Esophagus squamous epithelium (tissue), 5 donors: ENCODE measurements around the gene IL27RA. TPM values are rescaled to one million over a fixed set of nuclear protein-coding genes. Genes with fewer than 3 reads are reported as not detected.
A peak's percentile ranks its signal among the peaks of the same experiment; 100 is the strongest.
"Not testable (repeated sequence)": the region's sequence is repeated elsewhere in the genome, so short reads cannot be mapped to it uniquely, and the experiment has no call there.

Experiments
- DNase-seq: peaks from one replicate; lab custom pipeline; 2025; lab: John Stamatoyannopoulos, UW
- H3K27ac ChIP-seq, 4 donors: fragments of 200-600 bp; sonication (generic); one replicate each; pipeline ENCODE4 v1.5.1; 2016 to 2019; ENCODE audit warnings: mild to moderate bottlenecking in 1 of 4
- H3K27me3 ChIP-seq, 4 donors: fragments of 200-600 bp; sonication (generic); 1 replicate in 3 of 4; 2 replicates in 1 of 4; pipeline versions ENCODE4 v1.5.1 to v1.6.0; 2017 to 2021; ENCODE audit warnings: antibody characterized with exemption in 1 of 4
- H3K36me3 ChIP-seq, 3 donors: fragments of 200-600 bp; sonication (generic); one replicate each; pipeline ENCODE4 v1.5.1; 2016 to 2019
- H3K4me1 ChIP-seq, 3 donors: fragments of 200-600 bp; sonication (generic); one replicate each; pipeline ENCODE4 v1.5.1; 2017 to 2019
- H3K4me3 ChIP-seq, 4 donors: fragments of 200-600 bp; sonication (generic); 1 replicate in 3 of 4; 2 replicates in 1 of 4; pipeline ENCODE4 v1.5.1; 2016 to 2019; ENCODE audit warnings: mild to moderate bottlenecking in 2 of 4, moderate library complexity in 1 of 4
- H3K9me3 ChIP-seq, 3 donors: fragments of 200-600 bp; sonication (generic); one replicate each; pipeline ENCODE4 v1.5.1; 2016 to 2019
- POLR2A ChIP-seq, 4 donors: fragments of 450-650 bp; IDR thresholded peaks; one replicate each; pipeline ENCODE4 v1.6.1; 2017; ENCODE audit warnings: antibody characterized with exemption in 4 of 4, mild to moderate bottlenecking in 4 of 4, moderate library complexity in 3 of 4
- WGBS, 2 donors: methylation state at CpG; one replicate each; pipeline ENCODE4 v1.1.5; 2018; 5-methylcytosine and 5-hydroxymethylcytosine counted together
- intact Hi-C: fragments of 100-400 bp; cut with DNase I; formaldehyde crosslinking; loops from one replicate; pipeline ENCODE4 v1.15.0; 2022
- total RNA-seq, 4 donors: library from RNA; depleted of rRNA; stranded (reverse); fragments of >200 nt; gene quantifications; one replicate each; pipeline ENCODE4 v1.1.0, GENCODE V29; 2016
- TF ChIP-seq, protein P1 (sequence below), 6 experiments: fragments of 450-650 bp in 4 of 6; fragments of 200-600 bp in 2 of 6; sonication (generic) in 2 of 6; IDR thresholded peaks; one replicate each; pipeline ENCODE4 v1.5.1; 2016 to 2019; ENCODE audit warnings: antibody characterized with exemption in 6 of 6, mild to moderate bottlenecking in 4 of 6, moderate library complexity in 4 of 6
- donor health status: DM: yes; HTN: yes; CAD: no.

Gene IL27RA
- total RNA-seq, 4 donors from 2014 or later, result 0.83 to 4.9 (median 2.1) TPM

DNA sequence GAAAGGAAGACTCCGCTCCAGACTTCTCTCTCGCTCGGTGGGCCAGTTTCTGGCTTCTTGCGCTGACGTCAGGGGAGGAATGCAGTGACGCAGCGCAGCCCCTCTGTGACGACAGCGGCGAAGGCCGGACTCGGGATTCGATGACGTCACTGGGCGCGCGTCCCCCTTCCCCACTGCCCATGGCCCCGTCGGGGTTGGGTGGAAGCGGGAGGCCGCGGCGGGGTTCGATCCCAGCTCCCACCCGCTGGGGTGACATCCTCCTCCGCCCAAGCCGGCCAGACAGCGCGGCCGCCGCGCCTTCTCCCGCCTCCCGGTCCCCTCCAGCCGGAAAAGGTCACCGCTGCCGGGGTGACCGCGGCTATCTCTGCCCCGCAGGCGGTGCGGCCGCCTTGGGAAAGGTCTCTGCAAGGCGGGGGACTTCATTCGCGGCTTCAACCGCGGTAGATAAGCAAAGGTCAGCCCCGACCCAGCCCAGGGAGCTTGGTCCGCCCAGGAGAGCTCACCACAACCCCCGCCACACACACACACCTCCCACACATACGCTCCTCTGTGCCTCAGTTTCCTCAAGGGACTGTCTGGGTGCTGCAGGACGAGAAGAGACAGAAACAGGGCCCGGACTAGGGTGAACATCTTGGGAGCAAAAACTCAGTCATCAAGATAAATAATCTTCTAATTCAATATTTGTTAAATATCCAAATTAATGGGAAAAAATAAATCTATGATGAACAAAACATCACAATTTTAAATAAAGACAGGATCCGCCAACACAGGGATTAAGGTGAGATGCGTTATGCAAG, 24.6 kb upstream of the IL27RA start:
- Histone ChIP-seq H3K27ac (peak overlapping the region; percentile 94 to 100 (median 98)), H3K9me3 (no peaks in the 10 kb centered on the region), H3K4me1 (peaks cover 23 to 66% (median 30%) of the 10 kb centered on the region in 3 donors), H3K36me3 (no peaks in the 10 kb centered on the region), H3K27me3 (no peaks in the 10 kb centered on the region), H3K4me3 (peak overlapping the region; percentile 62 to 98 (median 88))
- no peak for DNase-seq
- TF ChIP-seq, protein P1, sequence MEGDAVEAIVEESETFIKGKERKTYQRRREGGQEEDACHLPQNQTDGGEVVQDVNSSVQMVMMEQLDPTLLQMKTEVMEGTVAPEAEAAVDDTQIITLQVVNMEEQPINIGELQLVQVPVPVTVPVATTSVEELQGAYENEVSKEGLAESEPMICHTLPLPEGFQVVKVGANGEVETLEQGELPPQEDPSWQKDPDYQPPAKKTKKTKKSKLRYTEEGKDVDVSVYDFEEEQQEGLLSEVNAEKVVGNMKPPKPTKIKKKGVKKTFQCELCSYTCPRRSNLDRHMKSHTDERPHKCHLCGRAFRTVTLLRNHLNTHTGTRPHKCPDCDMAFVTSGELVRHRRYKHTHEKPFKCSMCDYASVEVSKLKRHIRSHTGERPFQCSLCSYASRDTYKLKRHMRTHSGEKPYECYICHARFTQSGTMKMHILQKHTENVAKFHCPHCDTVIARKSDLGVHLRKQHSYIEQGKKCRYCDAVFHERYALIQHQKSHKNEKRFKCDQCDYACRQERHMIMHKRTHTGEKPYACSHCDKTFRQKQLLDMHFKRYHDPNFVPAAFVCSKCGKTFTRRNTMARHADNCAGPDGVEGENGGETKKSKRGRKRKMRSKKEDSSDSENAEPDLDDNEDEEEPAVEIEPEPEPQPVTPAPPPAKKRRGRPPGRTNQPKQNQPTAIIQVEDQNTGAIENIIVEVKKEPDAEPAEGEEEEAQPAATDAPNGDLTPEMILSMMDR (IDR thresholded peaks at IDR 0.05), result peak in 2 of 6 experiments; percentile 25 to 31
- TF ChIP-seq POLR2A (IDR thresholded peaks at IDR 0.05), result peak in 2 of 4 donors; percentile 40 to 43
- 12 to 16% methylated on average over 15 of the region's 56 CpGs for WGBS, 2 donors
- intact Hi-C loops, result loop anchor here (10.0 kb wide), 1 partner anchor 842 kb away; no protein-coding TSS in a partner anchor

DNA sequence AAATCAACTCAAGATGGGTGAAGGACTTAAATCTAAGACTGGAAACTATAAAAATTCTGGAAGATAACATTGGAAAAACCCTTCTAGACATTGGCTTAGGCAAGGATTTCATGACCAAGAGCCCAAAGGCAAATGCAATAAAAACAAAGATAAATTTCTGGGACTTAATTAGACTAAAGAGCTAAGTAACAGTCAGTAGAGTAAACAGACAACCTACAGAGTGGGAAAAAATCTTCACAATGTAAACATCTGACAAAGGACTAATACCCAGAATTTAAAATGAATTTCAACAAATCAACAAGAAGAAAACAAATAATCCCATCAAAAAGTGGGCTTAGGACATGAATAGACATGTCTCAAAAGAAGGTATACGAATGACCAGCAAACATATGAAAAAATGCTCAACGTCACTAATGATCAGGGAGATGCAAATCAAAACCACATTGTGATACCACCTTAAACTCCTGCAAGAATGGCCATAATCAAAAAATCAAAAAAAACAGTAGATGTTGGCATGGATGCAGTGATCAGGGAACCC, 19.1 kb upstream of the IL27RA start:
- no peak overlapping the region for H3K27ac ChIP-seq
- DNase-seq, result no peak
- WGBS, 2 donors, result 56% methylated on average over 2 of the region's 2 CpGs
- H3K27me3 ChIP-seq, result no peaks in the 10 kb centered on the region
- no peaks in the 10 kb centered on the region for H3K9me3 ChIP-seq
- no peak overlapping the region for H3K4me3 ChIP-seq
- H3K4me1 ChIP-seq, result peaks cover 0 to 23% (median 0%) of the 10 kb centered on the region in 3 donors
- H3K36me3 ChIP-seq, result no peaks in the 10 kb centered on the region
- intact Hi-C loops, result no loop called here
- no peak for TF ChIP-seq POLR2A (IDR thresholded peaks at IDR 0.05)
- TF ChIP-seq, protein P1 (IDR thresholded peaks at IDR 0.05), result no peak

DNA sequence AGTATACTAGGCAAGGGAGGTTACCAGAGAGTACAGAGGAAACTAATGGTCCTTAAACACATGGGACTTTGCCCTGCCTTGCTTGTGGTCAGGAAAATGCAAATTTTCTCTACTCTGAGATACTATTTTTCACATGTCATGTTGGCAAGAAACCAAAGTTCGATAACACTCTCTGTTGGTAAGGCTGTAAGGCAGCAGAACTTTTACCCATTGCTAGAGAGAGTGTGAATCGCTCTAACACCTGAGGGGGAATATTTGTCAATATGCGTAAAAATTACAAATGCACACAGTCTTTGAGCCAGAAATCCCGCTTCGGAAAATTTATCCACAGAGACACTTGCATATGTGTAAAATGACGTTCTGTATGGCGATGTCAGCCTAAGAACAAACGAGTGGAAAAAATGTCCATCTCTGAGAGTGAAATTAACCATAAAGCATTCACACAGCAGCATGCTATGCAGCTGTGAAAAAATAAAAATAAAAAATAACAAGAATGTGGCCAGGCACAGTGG, 16.0 kb upstream of the IL27RA start:
- Histone ChIP-seq H3K4me3 (no peak overlapping the region), H3K9me3 (no peaks in the 10 kb centered on the region), H3K36me3 (no peaks in the 10 kb centered on the region), H3K27ac (no peak overlapping the region), H3K4me1 (peaks cover 0 to 13% (median 0%) of the 10 kb centered on the region in 3 donors), H3K27me3 (no peaks in the 10 kb centered on the region)
- no peak for DNase-seq
- intact Hi-C loops, result no loop called here
- TF ChIP-seq, protein P1 (IDR thresholded peaks at IDR 0.05), result no peak
- TF ChIP-seq POLR2A (IDR thresholded peaks at IDR 0.05), result no peak
- WGBS, 2 donors, result 63 to 65% methylated on average over 8 of the region's 8 CpGs

DNA sequence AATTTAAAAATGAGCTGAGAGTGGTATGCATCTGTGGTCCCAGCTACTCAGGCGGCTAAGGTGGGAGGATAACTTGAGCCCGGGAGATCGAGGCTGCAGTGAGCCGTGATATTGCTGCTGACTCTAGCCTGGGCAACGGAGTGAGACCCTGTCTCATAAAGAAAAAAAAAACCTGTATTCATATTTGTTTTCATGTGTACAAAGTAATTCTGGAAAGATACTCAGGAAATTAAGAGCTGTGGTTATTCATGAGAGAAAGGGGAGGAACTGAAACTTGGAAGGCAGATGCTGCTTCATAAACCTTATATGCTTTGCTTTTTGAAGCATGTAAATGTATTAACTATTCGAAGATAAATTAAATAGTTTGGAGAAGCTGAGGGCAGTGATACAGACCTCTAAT, 12.5 kb upstream of the IL27RA start:
- TF ChIP-seq, protein P1 (IDR thresholded peaks at IDR 0.05), result no peak
- TF ChIP-seq POLR2A (IDR thresholded peaks at IDR 0.05), result no peak

DNA sequence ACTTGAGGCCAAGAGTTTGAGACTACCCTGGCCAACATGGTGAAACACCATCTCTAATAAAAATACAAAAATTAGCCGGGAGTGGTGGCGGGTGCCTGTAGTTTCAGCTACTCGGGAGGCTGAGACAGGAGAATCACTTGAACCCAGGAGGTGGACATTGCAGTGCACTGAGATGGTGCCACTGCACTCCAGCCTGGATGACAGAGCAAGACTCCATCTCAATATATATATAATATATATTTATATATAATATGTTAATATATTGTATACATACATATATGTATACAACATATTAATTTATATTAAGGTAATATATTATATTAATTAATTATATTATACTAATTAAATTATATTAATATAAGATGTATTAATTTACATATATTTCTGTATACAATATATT, 11.8 kb upstream of the IL27RA start:
- WGBS, 2 donors, result 86 to 98% methylated on average over 3 of the region's 3 CpGs
- H3K9me3 ChIP-seq, intact Hi-C loops, H3K27ac ChIP-seq, DNase-seq, H3K27me3 ChIP-seq, H3K36me3 ChIP-seq, H3K4me1 ChIP-seq, H3K4me3 ChIP-seq: not testable (repeated sequence)

More for the DNA sequence above, 12.5 kb upstream of the IL27RA start:
- H3K27me3 ChIP-seq, result no peaks in the 10 kb centered on the region
- no peaks in the 10 kb centered on the region for H3K9me3 ChIP-seq
- intact Hi-C loops, result no loop called here
- no peak for DNase-seq
- H3K36me3 ChIP-seq, result no peaks in the 10 kb centered on the region
- WGBS, 2 donors, result 74 to 81% methylated on average over 6 of the region's 6 CpGs
- H3K27ac ChIP-seq, result no peak overlapping the region
- peaks cover 0 to 6% (median 0%) of the 10 kb centered on the region in 3 donors for H3K4me1 ChIP-seq
- H3K4me3 ChIP-seq, result no peak overlapping the region
